Cardiac muscle cell (in vitro differentiated cells and primary cell): ENCODE measurements around the gene ENTPD3. TPM values are rescaled to one million over a fixed set of nuclear protein-coding genes. Genes with fewer than 3 reads are reported as not detected.
"Not testable (repeated sequence)": the region's sequence is repeated elsewhere in the genome, so short reads cannot be mapped to it uniquely, and the experiment has no call there.

Experiments
- DNase-seq, 2 donors: peaks; one replicate each; pipeline versions ENCODE4 v3.0.0 to v3.0.0-alpha.2; 2010 to 2017; ENCODE audit warnings: low read depth in 1 of 2, low spot score in 1 of 2
- H3K27ac ChIP-seq: fragments of 200-600 bp; sonication (generic); 2 replicates; pipeline ENCODE4 v1.5.1; 2016
- H3K27me3 ChIP-seq: fragments of 200-600 bp; sonication (generic); 2 replicates; pipeline ENCODE4 v1.6.0; 2016; ENCODE audit warnings: control low read depth
- H3K36me3 ChIP-seq: fragments of 200-600 bp; sonication (generic); 2 replicates; pipeline ENCODE4 v1.5.1; 2016; ENCODE audit warnings: control low read depth
- H3K4me1 ChIP-seq: fragments of 200-600 bp; sonication (generic); 2 replicates; pipeline ENCODE4 v1.8.1; 2017; ENCODE audit warnings: low read depth, mild to moderate bottlenecking, mixed run types
- H3K4me3 ChIP-seq: fragments of 200-600 bp; sonication (generic); 2 replicates; pipeline ENCODE4 v1.5.1; 2016; ENCODE audit warnings: mild to moderate bottlenecking
- H3K9me3 ChIP-seq: fragments of 200-600 bp; sonication (generic); 2 replicates; pipeline ENCODE4 v1.5.1; 2017; ENCODE audit warnings: low read depth, mild to moderate bottlenecking, control low read depth
- polyA plus RNA-seq: library from polyadenylated mRNA; unstranded; fragments of >200 nt; fragmentation: Nextera tagmentation; extraction: Ambion mirVana; gene quantifications from 2 replicates; pipeline ENCODE4 v1.2.1, GENCODE V29; 2016
- total RNA-seq: library from RNA; depleted of rRNA; stranded (reverse); fragments of >200 nt; gene quantifications from 2 replicates; pipeline ENCODE4 v1.2.3, GENCODE V29; 2016
- TF ChIP-seq, protein P1 (sequence below): IDR thresholded peaks from 2 replicates; pipeline ENCODE4 v1.5.1; 2012; ENCODE audit warnings: low read depth, mild to moderate bottlenecking, low read length

The ENTPD3 gene
- total and polyA plus RNA-seq, 2 experiments from 2014 or later, result 0.16 to 0.66 TPM

GRCh38 chr3:40461161-40461560 lies 74.2 kb downstream of the ENTPD3 start:
- H3K27me3 ChIP-seq, result no peaks in the 10 kb centered on the region
- no peak overlapping the region for H3K27ac ChIP-seq
- no peak for DNase-seq
- TF ChIP-seq, protein P1, sequence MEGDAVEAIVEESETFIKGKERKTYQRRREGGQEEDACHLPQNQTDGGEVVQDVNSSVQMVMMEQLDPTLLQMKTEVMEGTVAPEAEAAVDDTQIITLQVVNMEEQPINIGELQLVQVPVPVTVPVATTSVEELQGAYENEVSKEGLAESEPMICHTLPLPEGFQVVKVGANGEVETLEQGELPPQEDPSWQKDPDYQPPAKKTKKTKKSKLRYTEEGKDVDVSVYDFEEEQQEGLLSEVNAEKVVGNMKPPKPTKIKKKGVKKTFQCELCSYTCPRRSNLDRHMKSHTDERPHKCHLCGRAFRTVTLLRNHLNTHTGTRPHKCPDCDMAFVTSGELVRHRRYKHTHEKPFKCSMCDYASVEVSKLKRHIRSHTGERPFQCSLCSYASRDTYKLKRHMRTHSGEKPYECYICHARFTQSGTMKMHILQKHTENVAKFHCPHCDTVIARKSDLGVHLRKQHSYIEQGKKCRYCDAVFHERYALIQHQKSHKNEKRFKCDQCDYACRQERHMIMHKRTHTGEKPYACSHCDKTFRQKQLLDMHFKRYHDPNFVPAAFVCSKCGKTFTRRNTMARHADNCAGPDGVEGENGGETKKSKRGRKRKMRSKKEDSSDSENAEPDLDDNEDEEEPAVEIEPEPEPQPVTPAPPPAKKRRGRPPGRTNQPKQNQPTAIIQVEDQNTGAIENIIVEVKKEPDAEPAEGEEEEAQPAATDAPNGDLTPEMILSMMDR, result no peak
- no peaks in the 10 kb centered on the region for H3K9me3 ChIP-seq
- peaks cover 44% of the 10 kb centered on the region for H3K36me3 ChIP-seq
- no peak overlapping the region for H3K4me3 ChIP-seq
- no peaks in the 10 kb centered on the region for H3K4me1 ChIP-seq

- DNase-seq, H3K27me3 ChIP-seq, H3K4me3 ChIP-seq, H3K27ac ChIP-seq, H3K4me1 ChIP-seq, H3K9me3 ChIP-seq: not testable (repeated sequence)
- peaks cover 44% of the 10 kb centered on the region for H3K36me3 ChIP-seq
Measured at GRCh38 chr3:40462838-40463237, 75.9 kb downstream of the ENTPD3 start.

DNA sequence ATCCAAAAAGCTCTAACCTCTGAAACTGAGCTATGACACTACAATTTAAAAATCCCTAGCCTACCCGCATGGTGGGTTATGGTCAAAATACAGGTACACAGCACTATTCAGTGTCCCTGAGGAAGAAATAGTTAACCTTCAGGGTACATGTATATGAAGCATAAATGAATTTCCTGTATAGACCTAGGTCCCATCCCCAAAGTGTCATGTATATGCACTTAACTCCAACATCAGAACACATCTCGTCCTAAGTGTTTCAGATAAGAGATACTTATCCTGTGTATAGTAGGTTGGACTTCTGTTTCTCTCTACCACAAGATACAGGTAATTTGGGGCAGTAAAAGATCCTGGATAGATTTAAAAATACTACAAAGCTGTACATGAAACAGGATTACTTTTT lies 76.6 kb downstream of the ENTPD3 start:
- no peak overlapping the region for H3K4me3 ChIP-seq
- H3K36me3 ChIP-seq, result peaks cover 43% of the 10 kb centered on the region
- no peak overlapping the region for H3K27ac ChIP-seq
- DNase-seq, result no peak
- H3K27me3 ChIP-seq, result no peaks in the 10 kb centered on the region
- H3K9me3 ChIP-seq, result no peaks in the 10 kb centered on the region
- TF ChIP-seq, protein P1, result no peak
- no peaks in the 10 kb centered on the region for H3K4me1 ChIP-seq

GRCh38 chr3:40464339-40465110 lies 77.5 kb downstream of the ENTPD3 start:
- TF ChIP-seq, protein P1, result no peak
- no peak overlapping the region for H3K4me3 ChIP-seq
- H3K4me1 ChIP-seq, result no peaks in the 10 kb centered on the region
- no peak for DNase-seq
- H3K9me3 ChIP-seq, result no peaks in the 10 kb centered on the region
- no peaks in the 10 kb centered on the region for H3K27me3 ChIP-seq
- no peak overlapping the region for H3K27ac ChIP-seq
- peaks cover 34% of the 10 kb centered on the region for H3K36me3 ChIP-seq

DNA sequence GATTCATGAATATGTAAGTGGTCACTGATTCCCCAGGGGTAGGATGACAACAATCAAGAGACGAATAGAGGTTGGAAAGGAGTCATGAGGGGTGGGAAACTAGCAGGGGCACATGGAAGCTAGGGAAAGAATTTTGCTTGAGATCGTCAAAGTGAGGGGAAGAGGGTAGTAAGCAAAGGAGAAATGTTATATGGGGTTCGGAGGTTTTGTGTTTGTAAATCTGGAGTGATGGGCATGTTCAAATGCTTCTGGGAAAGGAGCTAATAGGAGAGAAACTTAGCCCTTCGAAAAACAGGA lies 78.1 kb downstream of the ENTPD3 start:
- TF ChIP-seq, protein P1, result no peak
- Histone ChIP-seq H3K27ac (no peak overlapping the region), H3K4me1 (no peaks in the 10 kb centered on the region), H3K36me3 (peaks cover 31% of the 10 kb centered on the region), H3K27me3 (no peaks in the 10 kb centered on the region), H3K4me3 (no peak overlapping the region), H3K9me3 (no peaks in the 10 kb centered on the region)
- DNase-seq, result no peak

- peaks cover 27% of the 10 kb centered on the region for H3K36me3 ChIP-seq
- H3K4me3 ChIP-seq, result no peak overlapping the region
- H3K4me1 ChIP-seq, result no peaks in the 10 kb centered on the region
- H3K27me3 ChIP-seq, result no peaks in the 10 kb centered on the region
- no peak overlapping the region for H3K27ac ChIP-seq
- no peak for DNase-seq
- TF ChIP-seq, protein P1, result no peak
- H3K9me3 ChIP-seq, result no peaks in the 10 kb centered on the region
Measured at GRCh38 chr3:40465456-40465855, 78.5 kb downstream of the ENTPD3 start.
